HepG2 (cell line): ENCODE results near the gene MIF4GD. TPM values are rescaled to one million over a fixed set of nuclear protein-coding genes. Genes with fewer than 3 reads are reported as not detected.

Experiments used
- ELF1 ChIP-seq: sonication (generic); formaldehyde crosslinking; IDR thresholded peaks from 2 replicates; pipeline ENCODE4 v1.4.0; 2020; ENCODE audit warnings: missing genetic modification reagents
- HBP1 ChIP-seq: IDR thresholded peaks from 2 replicates; pipeline ENCODE4 v1.6.1; 2016; ENCODE audit warnings: low read depth, control low read depth
- HIVEP1 ChIP-seq: sonication (generic); formaldehyde crosslinking; IDR thresholded peaks from 2 replicates; pipeline ENCODE4 v1.4.0; 2020; ENCODE audit warnings: mild to moderate bottlenecking, missing genetic modification reagents
- KAT7 ChIP-seq: IDR thresholded peaks from 2 replicates; pipeline ENCODE4 v1.6.1; 2018; ENCODE audit warnings: borderline replicate concordance, missing compliant biosample characterization
- MIXL1 ChIP-seq: IDR thresholded peaks from 2 replicates; pipeline ENCODE4 v1.6.1; 2016
- NR2F6 ChIP-seq, 2 experiments: IDR thresholded peaks; 2 replicates each; pipeline ENCODE4 v1.6.1; 2016; ENCODE audit warnings: antibody characterized with exemption in 1 of 2, mild to moderate bottlenecking in 1 of 2
- PCBP1 ChIP-seq: fragments of 200-400 bp; formaldehyde crosslinking; IDR thresholded peaks from 2 replicates; pipeline ENCODE4 v1.6.1; 2017; ENCODE audit warnings: mild to moderate bottlenecking, low read depth, low read length, borderline replicate concordance
- PTBP1 ChIP-seq: fragments of 200-400 bp; formaldehyde crosslinking; IDR thresholded peaks from 2 replicates; pipeline ENCODE4 v1.6.1; 2018; ENCODE audit warnings: low read length, low read depth; ENCODE audit not compliant: poor library complexity, severe bottlenecking
- RBM22 ChIP-seq: fragments of 200-400 bp; formaldehyde crosslinking; optimal IDR thresholded peaks from 2 replicates; pipeline ENCODE3; 2017; ENCODE audit warnings: mild to moderate bottlenecking, low read length, moderate library complexity
- RFX5 ChIP-seq: IDR thresholded peaks from 2 replicates; pipeline ENCODE4 v1.6.1; 2011; ENCODE audit warnings: low read depth, low read length, improper control_type of control experiment
- SMAD9 ChIP-seq: sonication (generic); formaldehyde crosslinking; IDR thresholded peaks from 2 replicates; pipeline ENCODE4 v1.5.1; 2020; ENCODE audit warnings: mild to moderate bottlenecking, missing genetic modification reagents
- SPEN ChIP-seq: sonication (generic); formaldehyde crosslinking; IDR thresholded peaks from 2 replicates; pipeline ENCODE4 v1.5.1; 2020; ENCODE audit warnings: low read depth, mild to moderate bottlenecking, missing genetic modification reagents
- ZBTB14 ChIP-seq: sonication (generic); formaldehyde crosslinking; IDR thresholded peaks from 2 replicates; pipeline ENCODE4 v1.4.0; 2020; ENCODE audit warnings: missing genetic modification reagents
- ZBTB33 ChIP-seq: sonication (generic); formaldehyde crosslinking; IDR thresholded peaks from 2 replicates; pipeline ENCODE4 v1.4.0; 2020; ENCODE audit warnings: missing genetic modification reagents
- ZNF207 ChIP-seq: fragments of 450-650 bp; IDR thresholded peaks from 2 replicates; pipeline ENCODE4 v1.6.1; 2016; ENCODE audit warnings: antibody characterized with exemption, borderline replicate concordance
- ZNF256 ChIP-seq: sonication (generic); formaldehyde crosslinking; conservative IDR thresholded peaks from 2 replicates; pipeline ENCODE4 v1.4.0; 2020; ENCODE audit warnings: missing genetic modification reagents
- ZNF614 ChIP-seq: IDR thresholded peaks from 2 replicates; pipeline ENCODE4 v1.6.1; 2018; ENCODE audit warnings: missing biosample characterization, missing genetic modification reagents, inconsistent platforms, borderline replicate concordance
- ZNF687 ChIP-seq: sonication (generic); formaldehyde crosslinking; IDR thresholded peaks from 2 replicates; pipeline ENCODE4 v1.5.1; 2020; ENCODE audit warnings: mild to moderate bottlenecking, missing genetic modification reagents, moderate library complexity
- ZNF737 ChIP-seq: sonication (generic); formaldehyde crosslinking; IDR thresholded peaks from 2 replicates; pipeline ENCODE4 v1.5.0; 2020; ENCODE audit warnings: missing genetic modification reagents, mild to moderate bottlenecking, borderline replicate concordance
- ZNF749 ChIP-seq: sonication (generic); formaldehyde crosslinking; IDR thresholded peaks from 2 replicates; pipeline ENCODE4 v1.8.0; 2022; ENCODE audit warnings: mild to moderate bottlenecking, missing genetic modification reagents, moderate library complexity, borderline replicate concordance
- ZNF776 ChIP-seq: sonication (generic); formaldehyde crosslinking; IDR thresholded peaks from 2 replicates; pipeline ENCODE4 v1.4.0; 2020; ENCODE audit warnings: mild to moderate bottlenecking, missing genetic modification reagents
- polyA plus RNA-seq, 8 experiments: library from polyadenylated mRNA; depleted of rRNA in 3 of 8; stranded (reverse) in 7 of 8; unstranded in 1 of 8; fragments of >200 nt; fragmentation: Illumina TruSeq in 4 of 8; extraction: Trizol in 4 of 8; gene quantifications; 2 replicates each; pipeline versions ENCODE4 v1.2.1 to v1.2.3, GENCODE V29; 2011 to 2016; ENCODE audit warnings: low read depth in 4 of 8, missing spikeins in 1 of 8, mixed read lengths in 1 of 8; ENCODE audit not compliant: insufficient read depth in 1 of 8
- total RNA-seq, 5 experiments: library from RNA; depleted of rRNA; stranded (reverse); fragments of >200 nt; fragmentation: Illumina TruSeq; extraction: Trizol; gene quantifications; 2 replicates each; pipeline ENCODE4 v1.2.3, GENCODE V29; 2016; ENCODE audit warnings: low read depth in 1 of 5

The MIF4GD gene
- total and polyA plus RNA-seq, 2 of the 13 experiments (the other 11 are each of a cell fraction or from before 2014, with no cell fraction given), result 14.0 to 28.0 TPM

- TF ChIP-seq ZBTB33 (CRISPR knock-in tag), result no peak
- no peak; the same call in 1 of the 2 replicates for TF ChIP-seq ZNF776 (CRISPR knock-in tag)
- TF ChIP-seq SPEN (CRISPR knock-in tag), result peak; percentile 86
- TF ChIP-seq ZNF256, result no peak; the same call in 1 of the 2 replicates
- TF ChIP-seq NR2F6 (IDR thresholded peaks at IDR 0.05), result no peak
- TF ChIP-seq NR2F6 (CRISPR knock-in tag; IDR thresholded peaks at IDR 0.05), result peak; percentile 25
- peak; percentile 79; the same call in 1 of the 2 replicates for TF ChIP-seq ZNF614 (CRISPR knock-in tag)
- peak; percentile 49; the same call in 1 of the 2 replicates for TF ChIP-seq ZBTB14 (CRISPR knock-in tag)
- TF ChIP-seq ZNF749 (CRISPR knock-in tag), result peak; percentile 95
- peak; percentile 83 for TF ChIP-seq SMAD9 (CRISPR knock-in tag)
- TF ChIP-seq HIVEP1 (CRISPR knock-in tag), result no peak; the same call in 1 of the 2 replicates
- TF ChIP-seq PTBP1, result no peak
- TF ChIP-seq MIXL1 (CRISPR knock-in tag), result no peak
- TF ChIP-seq HBP1 (CRISPR knock-in tag), result 0 out of 2 replicates have a peak, but pooled peaks have one; percentile 20
- no peak for TF ChIP-seq ZNF207
- TF ChIP-seq RBM22, result no peak
- no peak for TF ChIP-seq KAT7
- TF ChIP-seq ZNF737, result peak; percentile 76
- TF ChIP-seq RFX5, result peak; percentile 27; the same call in 1 of the 2 replicates
- TF ChIP-seq PCBP1, result peak; percentile 90
- TF ChIP-seq ZNF687 (CRISPR knock-in tag), result peak; percentile 91
- peak; percentile 82 for TF ChIP-seq ELF1 (CRISPR knock-in tag)
Observed at GRCh38 chr17:75261336-75262111, 9.5 kb downstream of the MIF4GD start, which contains the start of the genes GGA3 and MRPS7 (continued).
